Stimulated activated naive CD8-positive, alpha-beta T cell treated with anti-CD3 and anti-CD28 coated beads, Interleukin-15, Interleukin-2, amounts not matched to agents 100 U/mL and 50 U/mL, for 24 hours (primary cell): ENCODE data around the gene ZNF628.
A peak's percentile ranks its signal among the peaks of the same experiment; 100 is the strongest.
"Not testable (repeated sequence)": the region's sequence is repeated elsewhere in the genome, so short reads cannot be mapped to it uniquely, and the experiment has no call there.

Experiments used
- ATAC-seq: fragments of 150-1000 bp; cut with Tn5 transposase; one replicate; pipeline ENCODE4 v1.10.0; 2021
- DNase-seq: peaks from one replicate; pipeline ENCODE4 v3.0.0; 2021

ZNF628 gene

DNA sequence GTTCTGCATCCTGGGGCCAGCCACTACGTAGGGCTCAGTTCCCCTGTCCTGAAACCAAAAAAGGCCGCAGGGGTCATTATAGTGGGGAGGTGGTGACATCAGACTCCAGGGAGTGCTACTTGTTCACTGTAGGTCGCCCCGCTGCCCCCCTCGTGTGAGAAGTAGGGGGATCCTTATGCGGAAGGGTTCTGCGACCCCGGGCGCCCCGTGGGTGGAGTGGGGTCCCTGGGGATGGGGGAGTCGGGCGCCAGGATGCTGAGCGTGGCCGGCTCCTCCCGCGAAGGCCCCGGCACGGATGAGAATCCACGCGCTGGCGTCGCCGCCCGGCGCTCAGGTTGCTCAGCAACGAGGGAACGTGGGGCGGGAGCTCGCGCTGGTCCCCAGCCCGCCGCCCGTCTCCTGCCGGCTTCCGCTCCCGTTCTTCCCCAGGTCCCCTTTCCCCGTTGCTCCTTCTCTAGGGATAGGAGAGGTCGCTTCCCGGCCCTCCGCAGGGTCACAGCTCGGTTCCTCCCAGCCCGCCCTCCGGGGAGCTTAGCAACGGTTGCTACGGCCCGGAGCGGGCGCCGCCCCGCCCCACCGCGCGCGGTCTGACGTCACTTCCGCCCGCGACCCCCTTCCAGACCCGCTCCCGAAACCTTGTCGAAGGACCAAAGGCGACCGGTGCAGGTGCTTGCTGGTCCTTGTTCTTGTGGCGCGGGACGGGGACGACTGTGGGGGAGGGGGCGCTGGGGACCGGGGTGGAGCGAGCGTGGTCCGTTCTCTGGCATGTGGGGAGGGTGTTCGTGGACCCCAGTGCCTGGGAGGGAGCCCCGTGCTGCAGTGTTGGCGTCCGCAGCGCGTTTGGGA is 8.4 kb downstream of the ZNF628 start, which contains the start of gene NAT14:
TSS of gene NAT14 (plus strand) at position 596 of the 846 bp plus-strand sequence. CDS start 521 bp downstream, outside the sequence.
- ATAC-seq (peak; percentile 74), DNase-seq (peak; percentile 80)

DNA sequence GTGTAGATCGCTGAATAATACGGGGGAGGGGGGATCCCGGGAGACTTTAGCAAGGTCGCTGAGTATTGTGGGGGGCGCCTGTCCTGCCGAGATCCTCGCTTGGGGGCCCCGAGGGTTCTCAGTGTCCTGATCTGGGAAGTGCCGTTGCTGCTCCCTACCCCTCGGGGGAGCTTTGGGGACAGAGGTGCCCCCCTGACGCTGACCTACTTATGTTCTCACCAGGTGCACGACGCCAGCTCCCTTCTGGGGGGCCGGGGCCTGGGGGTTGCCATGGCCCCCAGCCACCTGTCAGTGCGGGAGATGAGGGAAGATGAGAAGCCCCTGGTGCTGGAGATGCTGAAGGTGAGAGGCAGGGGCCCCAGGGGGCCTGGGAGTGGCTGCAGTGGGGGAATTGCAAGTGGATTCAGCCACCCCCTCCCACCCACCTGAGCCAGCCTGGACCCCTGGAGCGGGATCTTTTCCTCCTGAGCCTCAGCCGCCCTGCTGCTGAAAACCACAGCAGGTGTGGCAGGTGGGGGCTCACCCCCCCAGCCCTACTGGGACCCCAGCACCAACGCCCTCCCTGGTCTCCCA is 9.1 kb downstream of the ZNF628 start:
- DNase-seq, result no peak
- no peak for ATAC-seq

DNA sequence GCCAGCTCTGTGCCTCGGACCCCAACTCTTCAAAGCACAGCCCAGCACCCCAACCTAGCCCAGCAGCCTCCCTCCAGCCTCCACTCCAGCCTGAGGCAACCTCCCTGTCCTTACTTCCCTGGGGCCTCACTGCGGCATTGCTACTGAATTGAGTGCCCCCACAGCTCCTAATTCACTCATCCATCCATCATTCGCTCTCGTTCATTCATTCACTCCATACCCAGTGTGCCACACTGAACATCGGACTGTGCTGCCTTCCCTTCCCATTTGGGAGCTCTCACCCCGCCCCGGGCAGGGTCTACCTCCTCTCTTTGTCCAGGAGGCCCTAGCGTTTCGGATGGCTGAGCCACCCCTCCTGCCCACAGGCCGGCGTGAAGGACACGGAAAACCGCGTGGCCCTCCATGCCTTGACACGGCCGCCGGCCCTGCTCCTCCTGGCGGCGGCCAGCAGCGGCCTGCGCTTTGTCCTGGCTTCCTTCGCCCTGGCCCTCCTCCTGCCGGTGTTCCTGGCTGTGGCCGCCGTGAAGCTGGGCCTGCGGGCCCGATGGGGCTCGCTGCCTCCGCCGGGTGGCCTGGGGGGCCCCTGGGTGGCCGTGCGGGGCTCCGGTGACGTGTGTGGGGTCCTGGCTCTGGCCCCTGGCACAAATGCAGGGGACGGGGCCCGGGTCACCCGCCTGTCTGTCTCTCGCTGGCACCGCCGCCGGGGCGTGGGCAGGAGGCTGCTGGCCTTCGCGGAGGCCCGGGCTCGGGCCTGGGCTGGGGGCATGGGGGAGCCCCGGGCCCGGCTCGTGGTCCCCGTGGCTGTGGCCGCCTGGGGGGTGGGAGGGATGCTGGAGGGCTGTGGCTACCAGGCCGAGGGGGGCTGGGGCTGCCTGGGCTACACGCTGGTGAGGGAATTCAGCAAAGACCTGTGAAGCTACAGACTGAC is 9.9 kb downstream of the ZNF628 start:
- no peak for DNase-seq
- ATAC-seq, result no peak

DNA sequence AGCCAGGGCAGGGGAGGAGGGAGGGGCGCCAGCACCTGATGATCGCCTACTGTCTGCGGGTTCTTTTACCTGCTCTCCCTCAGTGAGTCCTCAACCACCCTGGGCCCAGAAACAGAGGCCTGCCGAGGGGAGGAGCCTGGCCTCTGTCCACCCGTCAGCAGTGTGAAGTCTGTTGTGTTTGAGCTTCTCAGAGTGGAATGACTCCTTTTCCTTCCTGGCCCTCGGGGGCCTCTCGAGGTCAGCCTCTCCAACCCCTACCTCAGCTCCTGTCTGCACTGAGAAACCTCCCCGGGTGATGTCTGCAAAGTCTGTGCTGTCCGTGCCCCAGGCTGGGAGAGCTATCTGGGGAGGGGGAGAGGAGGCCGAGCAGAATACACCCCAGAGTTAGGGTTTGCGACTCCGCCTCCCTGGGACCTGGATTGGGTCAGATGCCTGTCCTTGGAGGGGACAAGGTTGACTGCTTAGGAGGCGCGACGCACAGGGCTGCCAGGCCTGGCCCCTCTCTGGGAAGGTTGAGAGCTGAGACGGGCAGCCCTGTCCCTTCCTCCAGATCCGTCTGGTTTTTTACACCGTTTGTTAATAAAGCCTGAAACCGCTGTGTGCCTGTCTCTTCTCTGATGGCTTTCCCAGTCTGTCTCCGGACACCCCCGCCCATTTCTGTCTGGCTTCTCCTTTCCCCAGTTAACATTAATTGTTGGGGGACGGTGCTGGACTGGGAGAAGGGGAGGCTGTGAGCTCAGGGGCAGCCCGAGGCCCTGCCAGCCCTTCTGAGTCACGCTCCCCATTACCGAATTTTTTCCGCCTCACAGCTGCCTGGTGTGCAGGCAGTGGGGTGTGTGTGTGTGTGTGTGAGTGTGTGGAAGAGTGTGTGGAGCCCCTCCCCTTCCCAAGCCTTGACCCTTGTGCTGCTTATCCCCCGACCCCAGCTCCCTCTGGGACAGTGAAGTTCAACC is 10.8 kb downstream of the ZNF628 start:
- DNase-seq (peak; percentile 83), ATAC-seq (peak; percentile 65)

DNA sequence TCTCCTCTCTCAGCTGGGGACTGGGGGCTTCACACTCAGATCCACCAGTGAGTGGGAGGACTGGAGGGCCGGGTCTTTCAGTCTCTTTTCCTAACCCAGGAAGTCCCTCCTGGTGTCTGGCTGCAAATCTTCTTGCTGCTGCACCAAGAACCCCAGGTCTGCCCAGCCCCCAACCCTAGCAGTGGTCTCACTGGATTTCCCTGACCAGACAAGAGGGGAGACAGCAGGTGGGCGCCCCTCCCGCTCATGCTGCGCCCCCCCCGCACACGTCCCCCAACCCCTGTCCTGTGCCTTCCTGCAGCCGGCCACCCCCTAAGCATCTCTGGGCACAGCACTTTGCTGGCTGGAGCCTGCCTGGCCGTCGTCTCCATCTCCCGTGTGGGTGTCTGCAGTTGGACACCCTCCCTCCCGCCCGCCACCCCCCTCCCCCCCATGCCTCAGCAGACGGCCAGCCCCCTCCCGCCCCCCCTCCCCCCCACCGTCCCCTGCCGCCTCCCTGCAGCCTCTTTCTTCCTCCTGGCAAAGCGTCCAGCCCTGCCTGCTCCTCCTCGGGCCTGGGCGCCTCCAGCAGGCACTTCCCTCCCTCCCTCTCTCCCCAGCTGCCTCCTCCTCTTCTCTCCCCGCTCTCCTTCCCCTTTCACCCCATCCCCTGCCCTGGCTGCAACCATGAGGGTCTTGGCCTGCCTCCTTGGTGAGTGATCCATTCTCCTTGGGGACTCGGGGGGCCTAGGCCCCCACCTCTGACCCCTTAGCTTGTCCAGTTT is 11.7 kb downstream of the ZNF628 start, which contains the start of gene SSC5D:
TSS of gene SSC5D (plus strand) at position 513 of the 764 bp plus-strand sequence. CDS start at position 667, 154 bp downstream.
- DNase-seq, result no peak

DNA sequence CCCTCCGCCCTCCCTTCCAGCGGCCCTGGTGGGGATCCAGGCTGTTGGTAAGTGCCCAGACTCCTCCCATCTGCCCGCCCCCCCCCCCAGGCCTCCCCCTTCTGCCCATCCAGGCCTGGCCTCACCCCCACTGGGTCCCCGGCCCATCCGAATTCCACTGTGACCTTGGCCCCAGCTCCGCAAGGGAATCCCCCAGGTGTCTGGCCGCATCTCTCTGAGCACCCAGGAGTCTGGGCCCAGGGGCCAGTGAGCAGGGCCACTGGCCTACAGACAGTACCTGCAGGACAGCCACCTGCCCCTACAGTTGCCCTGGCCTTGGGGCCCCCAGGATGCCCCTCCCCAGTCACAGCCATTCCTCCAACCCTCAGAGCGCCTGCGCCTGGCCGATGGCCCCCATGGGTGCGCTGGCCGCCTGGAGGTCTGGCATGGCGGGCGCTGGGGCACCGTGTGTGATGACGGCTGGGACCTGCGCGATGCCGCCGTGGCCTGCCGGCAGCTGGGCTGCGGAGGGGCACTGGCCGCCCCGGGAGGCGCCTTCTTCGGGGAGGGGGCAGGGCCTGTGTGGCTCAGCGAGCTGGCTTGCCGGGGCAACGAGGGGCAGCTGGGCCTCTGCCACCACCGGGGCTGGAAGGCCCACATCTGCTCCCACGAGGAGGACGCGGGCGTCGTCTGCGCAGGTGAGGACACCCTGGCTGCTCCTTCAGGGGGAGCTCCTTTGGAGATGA is 12.7 kb downstream of the ZNF628 start:
- no peak for ATAC-seq
- DNase-seq, result no peak

More for the DNA sequence above, 11.7 kb downstream of the ZNF628 start, which contains the start of gene SSC5D:
- no peak for ATAC-seq

DNA sequence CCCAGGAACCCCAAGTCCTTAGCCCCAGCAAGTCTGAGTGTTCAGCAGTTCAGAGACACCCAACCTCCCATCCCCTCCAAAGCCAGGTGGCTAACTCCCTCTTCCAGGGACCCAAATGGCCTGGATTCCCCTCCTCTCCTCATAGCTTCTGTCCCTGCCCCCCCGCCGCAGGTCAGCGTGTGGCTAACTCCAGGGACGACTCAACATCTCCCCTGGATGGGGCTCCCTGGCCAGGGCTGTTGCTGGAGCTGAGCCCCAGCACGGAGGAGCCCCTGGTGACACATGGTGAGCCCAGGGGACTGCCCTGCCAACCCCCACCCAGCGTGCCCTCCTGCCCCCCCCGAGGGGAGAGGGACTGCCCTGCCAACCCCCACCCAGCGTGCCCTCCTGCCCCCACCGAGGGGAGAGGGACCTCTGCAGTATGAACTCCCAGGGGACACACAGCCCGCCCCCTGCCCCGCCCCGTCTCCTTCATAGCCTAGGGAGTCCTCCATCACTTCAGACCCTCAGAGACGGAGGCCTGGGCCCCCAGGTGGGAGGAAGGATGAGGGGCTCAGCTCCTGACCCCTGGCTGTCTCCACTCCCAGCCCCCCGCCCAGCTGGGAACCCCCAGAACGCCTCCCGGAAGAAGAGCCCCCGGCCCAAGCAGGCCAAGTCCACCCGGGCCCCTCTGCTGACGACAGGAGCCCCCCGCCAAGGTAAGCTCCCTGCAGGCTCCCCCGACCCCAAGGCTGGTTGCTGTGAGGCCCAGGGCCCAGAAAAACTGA is 13.5 kb downstream of the ZNF628 start:
- ATAC-seq (no peak), DNase-seq (no peak)

DNA sequence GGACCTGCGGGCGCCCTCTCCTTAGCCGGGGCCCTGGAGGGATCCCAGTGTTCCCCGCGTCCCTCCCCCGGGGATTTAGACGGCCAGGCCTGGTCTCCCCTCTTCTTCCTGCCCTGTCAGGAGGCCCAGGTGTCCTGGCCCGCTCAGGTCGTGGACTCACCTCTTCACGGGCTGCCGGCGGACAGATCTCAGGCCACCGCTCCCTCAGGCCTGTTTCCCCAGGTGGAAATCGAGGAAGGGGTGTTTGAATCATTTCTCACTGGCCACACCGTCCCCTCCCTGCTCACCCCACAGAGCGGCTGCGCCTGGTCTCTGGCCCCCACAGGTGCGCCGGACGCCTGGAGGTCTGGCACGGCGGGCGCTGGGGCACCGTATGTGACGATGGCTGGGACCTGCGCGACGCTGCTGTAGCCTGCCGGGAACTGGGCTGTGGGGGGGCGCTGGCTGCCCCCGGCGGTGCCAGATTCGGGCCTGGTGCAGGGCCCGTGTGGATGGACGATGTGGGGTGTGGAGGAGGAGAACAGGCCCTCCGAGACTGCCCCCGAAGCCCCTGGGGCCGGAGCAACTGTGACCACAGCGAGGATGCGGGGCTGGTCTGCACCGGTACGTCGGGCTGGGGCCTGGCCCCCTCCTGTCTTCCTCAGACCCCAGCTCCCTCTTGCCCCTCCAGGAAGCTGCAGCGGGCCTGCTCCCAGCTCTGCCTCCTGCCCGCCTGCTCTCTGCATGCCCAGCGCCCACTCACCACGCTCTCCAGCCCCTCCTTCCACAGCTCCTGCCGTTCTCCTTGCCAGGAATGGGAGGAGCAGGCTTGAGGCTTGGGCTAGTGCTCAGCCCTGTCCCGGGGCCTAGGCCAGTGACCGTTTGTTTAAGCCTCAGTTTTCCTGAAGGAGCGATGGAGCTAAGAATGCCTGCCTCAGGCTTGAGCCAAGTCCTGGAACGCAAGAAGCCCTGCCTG is 14.3 kb downstream of the ZNF628 start:
- ATAC-seq, result no peak

DNA sequence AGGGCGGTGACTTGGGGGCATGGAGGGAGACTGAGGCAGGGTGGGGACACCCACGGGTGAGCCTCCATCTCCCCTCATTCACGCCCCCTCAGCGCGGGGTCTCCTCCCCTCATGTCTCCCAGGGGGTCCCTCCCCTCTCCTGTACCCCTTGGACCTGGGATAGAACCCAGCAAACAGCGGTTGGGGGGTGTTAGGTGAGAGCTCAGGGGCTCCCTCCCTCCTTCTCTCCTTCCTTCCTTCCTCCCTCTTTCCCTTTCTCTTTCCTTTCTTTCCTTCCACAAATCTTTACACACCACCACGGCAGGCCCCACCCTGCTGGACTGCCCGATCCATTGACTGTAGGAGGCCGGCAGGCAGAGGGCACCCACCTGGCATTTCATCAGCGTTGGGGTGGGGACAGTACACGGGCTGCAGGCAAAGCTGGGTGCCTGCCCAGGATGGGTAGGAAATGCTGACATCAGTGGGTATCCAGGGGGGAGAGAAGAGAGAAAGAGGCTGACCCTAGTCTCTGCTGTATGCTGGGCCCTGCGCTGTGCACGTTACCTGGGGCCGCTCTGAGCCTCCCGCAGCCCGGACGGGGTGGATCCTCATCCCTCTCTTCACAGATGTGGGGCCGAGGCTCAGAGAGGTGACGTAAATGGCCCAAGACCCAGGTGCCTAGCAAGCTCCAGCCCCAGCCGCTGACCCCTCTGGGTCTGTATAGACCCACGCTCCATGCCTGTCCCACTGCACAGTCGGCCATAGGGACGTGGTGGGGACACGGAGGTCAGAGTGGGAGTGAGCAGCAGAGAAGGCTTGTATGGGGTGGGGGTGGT is 15.3 kb downstream of the ZNF628 start:
- DNase-seq (no peak), ATAC-seq (no peak)

More for the DNA sequence above, 14.3 kb downstream of the ZNF628 start:
- no peak for DNase-seq

DNA sequence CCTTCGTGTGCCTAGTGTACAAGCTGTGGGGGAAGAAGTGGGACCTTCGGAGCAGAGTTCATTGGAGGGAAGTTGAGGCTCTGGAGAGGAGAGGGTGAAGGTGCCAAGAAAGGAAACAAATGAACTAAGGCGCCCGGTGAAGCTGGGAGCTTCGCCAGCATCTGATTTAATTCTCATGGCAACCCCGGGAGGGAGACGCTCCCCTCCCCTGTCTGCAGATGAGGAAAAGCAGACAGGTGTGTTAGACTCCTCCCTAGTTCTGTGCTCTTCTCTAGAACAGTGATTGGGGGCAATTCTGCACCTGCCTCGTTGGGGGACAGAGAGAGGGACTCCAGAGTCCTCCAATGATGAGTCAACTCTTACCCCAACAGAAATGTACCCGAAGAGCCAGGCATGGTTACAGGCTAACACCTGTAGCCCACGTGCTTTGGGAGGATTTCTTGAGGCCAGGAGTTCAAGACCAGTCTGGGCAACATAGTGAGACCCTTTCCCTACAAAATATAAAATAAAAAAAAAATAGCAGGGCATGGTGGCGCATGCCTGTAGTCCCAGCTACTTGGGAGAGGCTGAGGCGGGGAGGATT is 16.0 kb downstream of the ZNF628 start:
- DNase-seq (no peak), ATAC-seq (no peak)

DNA sequence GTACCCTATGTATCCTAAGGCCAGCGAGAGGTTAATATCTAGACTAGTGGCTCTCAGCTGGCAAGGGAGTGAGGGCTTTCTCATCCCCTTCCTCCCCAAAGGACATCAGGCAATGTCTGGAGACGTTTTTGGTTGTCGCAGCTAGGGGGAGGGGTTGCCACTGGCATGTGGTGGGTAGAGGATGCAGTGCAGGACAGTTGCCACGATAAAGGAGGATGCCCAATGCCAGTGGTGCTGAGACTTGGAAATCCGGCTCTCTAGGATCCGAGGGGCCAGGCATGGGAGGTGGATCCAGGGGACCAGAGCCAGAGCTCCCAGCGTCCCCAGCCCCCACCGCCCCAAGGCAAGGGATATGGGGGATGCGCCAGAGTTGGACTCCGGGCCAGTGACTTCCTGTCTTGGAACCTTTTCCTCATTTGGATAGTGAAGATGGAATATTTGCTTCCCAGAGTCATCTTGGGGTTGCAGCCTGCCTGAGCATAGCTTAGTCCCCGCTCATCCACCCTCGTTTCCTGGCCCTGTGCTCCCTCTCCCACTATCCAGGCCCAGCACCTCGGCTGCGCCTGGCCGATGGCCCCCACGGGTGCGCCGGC is 16.7 kb downstream of the ZNF628 start:
- DNase-seq (no peak), ATAC-seq (no peak)

DNA sequence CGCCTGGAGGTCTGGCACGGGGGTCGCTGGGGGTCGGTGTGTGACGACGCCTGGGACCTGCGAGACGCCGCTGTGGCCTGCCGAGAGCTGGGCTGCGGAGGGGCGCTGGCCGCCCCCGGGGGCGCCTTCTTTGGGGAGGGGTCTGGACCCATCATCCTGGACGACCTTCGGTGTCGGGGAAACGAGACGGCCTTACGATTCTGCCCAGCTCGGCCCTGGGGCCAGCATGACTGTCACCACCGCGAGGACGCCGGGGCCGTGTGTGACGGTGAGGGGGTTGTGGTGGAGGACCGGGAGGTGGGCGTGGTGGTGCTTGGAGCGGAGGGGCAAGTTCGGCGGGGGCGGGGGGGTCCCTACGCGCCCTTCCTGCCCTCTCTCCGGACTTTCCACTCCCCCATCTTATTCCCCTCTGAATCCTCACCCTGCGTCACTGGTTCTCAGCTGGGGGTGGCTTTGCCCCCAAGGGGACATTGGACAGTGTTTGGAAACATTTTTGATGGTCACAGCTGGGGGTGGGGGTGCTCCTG is 17.3 kb downstream of the ZNF628 start:
- DNase-seq, result no peak
- ATAC-seq, result no peak

DNA sequence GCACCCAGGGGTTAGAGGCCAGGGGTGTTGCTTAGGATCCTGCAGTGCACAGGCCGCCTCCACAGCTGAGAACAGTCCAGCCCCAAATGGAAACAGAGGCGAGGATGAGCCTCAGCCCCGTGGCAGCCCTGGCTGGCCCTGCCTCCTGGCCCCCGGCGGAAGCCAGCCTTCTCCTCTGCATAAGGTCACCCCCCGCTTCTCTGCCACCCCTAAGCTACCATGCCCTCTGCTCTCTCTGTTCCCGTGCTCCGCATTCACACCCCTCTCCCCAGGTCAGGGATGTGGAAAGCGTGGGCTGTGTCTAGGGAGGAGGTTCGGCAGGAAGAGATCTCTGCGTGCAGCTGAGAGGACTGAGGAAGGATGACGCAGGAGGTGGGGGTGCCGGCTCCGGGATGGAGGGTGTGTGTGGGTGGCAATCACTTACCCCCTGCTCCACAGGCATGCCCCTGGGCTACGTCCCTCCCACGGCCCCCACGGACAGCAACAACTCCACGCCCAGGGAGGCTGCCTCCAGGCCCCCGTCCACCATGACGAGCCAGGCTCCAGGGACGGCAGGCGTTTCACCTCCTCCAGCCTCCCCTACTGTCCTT is 17.9 kb downstream of the ZNF628 start:
- DNase-seq (no peak), ATAC-seq (peak; percentile 61)

DNA sequence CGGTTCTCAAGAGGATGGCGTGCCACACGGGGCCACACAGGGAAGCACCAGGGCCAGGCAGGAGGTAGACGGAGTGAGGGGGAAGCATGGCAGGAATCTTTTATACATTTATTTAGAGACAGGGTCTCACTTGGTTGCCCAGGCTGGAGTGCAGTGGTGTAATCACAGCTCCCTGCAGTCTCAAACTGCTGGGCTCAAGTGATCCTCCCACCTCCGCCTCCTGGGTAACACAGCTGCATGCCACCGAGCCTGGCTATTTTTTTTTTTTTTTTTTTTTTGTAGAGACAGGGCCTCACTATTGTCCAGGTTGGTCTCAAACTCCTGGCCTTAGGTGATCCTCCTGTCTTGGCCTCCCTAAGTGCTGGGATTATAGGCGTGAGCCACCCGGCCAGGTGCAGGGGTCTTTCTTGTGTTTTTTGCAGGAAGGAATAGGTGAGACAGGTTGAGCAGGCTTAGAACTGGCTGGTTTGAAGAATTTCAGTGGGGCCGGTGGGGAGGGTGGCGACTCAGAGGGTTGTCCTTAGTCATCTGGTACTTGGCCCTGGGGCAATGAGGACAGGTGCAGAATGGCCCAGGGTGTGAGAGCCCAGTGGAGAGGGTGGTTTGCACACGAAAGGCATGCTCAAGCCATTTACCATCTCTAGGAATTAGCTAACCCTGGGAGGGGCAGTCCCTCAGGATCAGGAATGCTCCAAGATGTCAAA is 19.4 kb downstream of the ZNF628 start:
- DNase-seq, result no peak
- ATAC-seq, result no peak

DNA sequence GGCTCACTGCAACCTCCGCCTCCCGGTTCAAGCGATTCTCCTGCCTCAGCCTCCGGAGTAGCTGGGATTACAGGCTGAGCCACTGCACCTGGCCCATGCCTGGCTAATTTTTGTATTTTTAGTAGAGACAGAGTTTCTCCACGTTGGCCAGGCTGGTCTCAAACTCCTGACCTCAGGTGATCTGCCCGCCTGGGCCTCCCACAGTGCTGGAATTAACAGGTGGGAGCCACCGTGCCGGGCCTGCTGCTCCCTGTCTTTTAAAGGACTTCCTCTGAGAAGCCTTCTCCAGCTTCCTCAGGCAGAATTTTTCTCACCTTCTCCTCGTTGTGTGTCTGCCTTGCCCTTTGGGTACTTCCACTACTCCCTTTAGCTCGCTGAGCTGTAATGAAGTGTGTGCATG is 20.4 kb downstream of the ZNF628 start:
- ATAC-seq, DNase-seq: not testable (repeated sequence)
